Kidney (tissue), 14 donors: ENCODE data around the gene MT1A. TPM values are rescaled to one million over a fixed set of nuclear protein-coding genes. Genes with fewer than 3 reads are reported as not detected.

ENCODE experiments used
- DNase-seq, 5 donors: peaks; one replicate each; pipeline ENCODE4 v3.0.0-alpha.2; 2013 to 2020
- FAIRE-seq: peaks from 2 replicates; lab custom pipeline; 2012; peaks lifted over from hg19 to GRCh38; lab: Jason Lieb, UNC
- H3K27ac ChIP-seq, 2 donors: one replicate each; pipeline ENCODE4 v1.7.0; 2013; ENCODE audit warnings: low read depth in 2 of 2, low read length in 2 of 2, inconsistent platforms in 1 of 2
- H3K27me3 ChIP-seq: one replicate; pipeline ENCODE4 v1.7.1; 2013; ENCODE audit warnings: low read length, inconsistent platforms; ENCODE audit not compliant: control insufficient read depth, insufficient read depth
- H3K36me3 ChIP-seq, 3 donors: one replicate each; pipeline versions ENCODE4 v1.7.0 to v1.7.1; 2013; ENCODE audit warnings: low read length in 3 of 3, control low read depth in 1 of 3, inconsistent platforms in 1 of 3; ENCODE audit not compliant: insufficient read depth in 3 of 3, control insufficient read depth in 2 of 3
- H3K4me1 ChIP-seq, 3 donors: one replicate each; pipeline versions ENCODE4 v1.7.0 to v1.7.1; 2013; ENCODE audit warnings: low read length in 3 of 3, inconsistent platforms in 1 of 3, low read depth in 1 of 3; ENCODE audit not compliant: control insufficient read depth in 2 of 3, insufficient read depth in 2 of 3
- H3K4me3 ChIP-seq, 3 donors: one replicate each; pipeline versions ENCODE4 v1.7.0 to v1.8.1; 2013; ENCODE audit warnings: low read length in 3 of 3, control low read depth in 1 of 3, inconsistent platforms in 1 of 3
- H3K9ac ChIP-seq, 3 donors: one replicate each; pipeline versions ENCODE4 v1.7.0 to v1.7.1; 2013; ENCODE audit warnings: low read length in 3 of 3, control low read depth in 1 of 3, inconsistent platforms in 1 of 3
- H3K9me3 ChIP-seq, 3 donors: one replicate each; pipeline versions ENCODE4 v1.7.0 to v1.7.1; 2013; ENCODE audit warnings: low read length in 3 of 3, control low read depth in 1 of 3, inconsistent platforms in 1 of 3; ENCODE audit not compliant: control insufficient read depth in 2 of 3, insufficient read depth in 1 of 3
- CTCF ChIP-seq: IDR thresholded peaks from 3 replicates; pipeline ENCODE4 v1.5.1; 2012; ENCODE audit warnings: mild to moderate bottlenecking, moderate library complexity, borderline replicate concordance; ENCODE audit not compliant: insufficient read depth; ENCODE audit errors: extremely low read depth
- intact Hi-C: fragments of 100-400 bp; cut with DNase I; formaldehyde crosslinking; loops from one replicate; pipeline ENCODE4 v1.11.1; 2022
- polyA plus RNA-seq: library from polyadenylated mRNA; stranded (reverse); fragments of 350-450 nt; fragmentation: Illumina TruSeq; extraction: RNeasy Lipid Tissue Mini Kit (QIAGEN cat#74804); gene quantifications from one replicate; pipeline ENCODE4 v1.2.3, GENCODE V29; 2014; ENCODE audit warnings: low read depth, low replicate concordance; ENCODE audit not compliant: insufficient read depth
- total RNA-seq: library from RNA; stranded (reverse); fragmentation: NEBNext Ultra II Directional; extraction: Animal tissue kit (Norgen Biotek cat#: 25700); gene quantifications from one replicate; pipeline ENCODE4 v1.2.1, GENCODE V29; 2021
- donor health status: control.
- donor health status: control.
- donor health status: control.
- donor health status: control.
- donor health status: control.
- donor health status: DM: yes; HTN: yes; CAD: no.
- donor health status: Normal renal cell carcinoma (clear cell type).

The MT1A gene
- total and polyA plus RNA-seq, 2 donors from 2014 or later, result 3.1 to 19.8 TPM

- H3K9ac ChIP-seq, result no peak overlapping the region
- no peak overlapping the region for H3K27ac ChIP-seq
- intact Hi-C loops, result loop anchor here (10.0 kb wide), 1 partner anchor 80 kb away; the partner anchor contains the start of gene MT2A
- no peak for TF ChIP-seq CTCF
- no peaks in the 10 kb centered on the region for H3K9me3 ChIP-seq
- H3K4me3 ChIP-seq, result peak overlapping the region in 2 of 3 donors; percentile 91 to 94
- no peak for DNase-seq
- FAIRE-seq, result no peak
- H3K36me3 ChIP-seq, result no peaks in the 10 kb centered on the region
- H3K4me1 ChIP-seq, result peaks cover 0 to 9% (median 5%) of the 10 kb centered on the region in 3 donors
- H3K27me3 ChIP-seq, result no peaks in the 10 kb centered on the region
Observed at GRCh38 chr16:56684256-56684925, 45.9 kb downstream of the MT1A start.

- Histone ChIP-seq H3K4me1 (peaks cover 0 to 9% (median 5%) of the 10 kb centered on the region in 3 donors), H3K27me3 (no peaks in the 10 kb centered on the region), H3K9ac (no peak overlapping the region), H3K4me3 (peak overlapping the region in 1 of 3 donors; percentile 91), H3K36me3 (no peaks in the 10 kb centered on the region), H3K9me3 (no peaks in the 10 kb centered on the region), H3K27ac (peak overlapping the region in 1 of 2 donors; percentile 28)
- FAIRE-seq, result no peak
- DNase-seq, result no peak
- no peak for TF ChIP-seq CTCF
- intact Hi-C loops, result loop anchor here (10.0 kb wide), 1 partner anchor 80 kb away; the partner anchor contains the start of gene MT2A
Observed at GRCh38 chr16:56684926-56685590, 46.6 kb downstream of the MT1A start.

GRCh38 chr16:56686758-56687157, 48.3 kb downstream of the MT1A start:
- no peak overlapping the region for H3K27ac ChIP-seq
- DNase-seq, result no peak
- intact Hi-C loops, result loop anchor here (10.0 kb wide), 1 partner anchor 82 kb away; the partner anchor contains the start of gene MT2A
- H3K27me3 ChIP-seq, result no peaks in the 10 kb centered on the region
- no peak for FAIRE-seq
- H3K9me3 ChIP-seq, result peaks cover 0 to 1% (median 0%) of the 10 kb centered on the region in 3 donors
- H3K4me1 ChIP-seq, result peaks cover 0 to 9% (median 5%) of the 10 kb centered on the region in 3 donors
- no peak overlapping the region for H3K4me3 ChIP-seq
- H3K9ac ChIP-seq, result no peak overlapping the region
- no peak for TF ChIP-seq CTCF
- no peaks in the 10 kb centered on the region for H3K36me3 ChIP-seq
